ENCODE measurements around the gene LDLRAD4. TPM values are rescaled to one million over a fixed set of nuclear protein-coding genes. Genes with fewer than 3 reads are reported as not detected.
A peak's percentile ranks its signal among the peaks of the same experiment; 100 is the strongest.

Gene LDLRAD4
- total and polyA plus RNA-seq, 12 donors, result 3.9 to 64.5 (median 36.0) TPM

- H3K4me3 ChIP-seq, result no peak overlapping the region
- peaks cover 8 to 18% of the 10 kb centered on the region in 2 donors for H3K4me1 ChIP-seq (replicated peaks in 1 of 2)
- TF ChIP-seq CTCF (IDR thresholded peaks at IDR 0.05) (no peak), POLR2A (IDR thresholded peaks at IDR 0.05) (no peak)
- 41 to 59% (median 47%) methylated on average over 1 of the region's 1 CpG for WGBS, 4 donors
- DNase-seq, result no peak
- no peaks in the 10 kb centered on the region for H3K9me3 ChIP-seq (replicated peaks in 1 of 3)
- H3K27me3 ChIP-seq, result peaks cover 3% of the 10 kb centered on the region
- H3K27ac ChIP-seq, result no peak overlapping the region
- no peaks in the 10 kb centered on the region for H3K36me3 ChIP-seq (replicated peaks in 1 of 2)
- intact Hi-C loops (cut with DNase I), result loop anchor here (5.0 to 10.0 kb wide), 2 partner anchors 313 to 420 kb away; no protein-coding TSS in a partner anchor
Measured at GRCh38 chr18:13214609-13215008, 4.0 kb upstream of the LDLRAD4 start.

- DNase-seq, result peak; percentile 73 to 90 (median 82)
- intact Hi-C loops (cut with DNase I), result loop anchor here (5.0 to 10.0 kb wide), 2 partner anchors 311 to 419 kb away; no protein-coding TSS in a partner anchor
- Histone ChIP-seq H3K4me3 (peak overlapping the region in 1 of 4 donors; percentile 91), H3K36me3 (replicated peaks in 1 of 2) (no peaks in the 10 kb centered on the region), H3K9me3 (replicated peaks in 1 of 3) (no peaks in the 10 kb centered on the region), H3K27ac (peak overlapping the region in 3 of 5 donors; percentile 29 to 93 (median 90)), H3K27me3 (peaks cover 3% of the 10 kb centered on the region), H3K4me1 (replicated peaks in 1 of 2) (peaks cover 18 to 33% of the 10 kb centered on the region in 2 donors)
- TF ChIP-seq CTCF (IDR thresholded peaks at IDR 0.05), result peak; percentile 53 to 84 (median 80)
- TF ChIP-seq POLR2A (IDR thresholded peaks at IDR 0.05), result no peak
- WGBS, 4 donors, result 21 to 37% (median 23%) methylated on average over 6 to 8 of the region's 8 CpGs
Measured at GRCh38 chr18:13216092-13216582, 2.4 kb upstream of the LDLRAD4 start.

- peak in 6 of 7 donors; percentile 46 to 68 (median 49) for DNase-seq
Measured at GRCh38 chr18:13216711-13217465, 1.7 kb upstream of the LDLRAD4 start.

More at GRCh38 chr18:13216711-13217465, 1.7 kb upstream of the LDLRAD4 start:
- Histone ChIP-seq H3K27me3 (no peaks in the 10 kb centered on the region), H3K27ac (peak overlapping the region in 4 of 5 donors; percentile 76 to 93 (median 88)), H3K9me3 (replicated peaks in 1 of 3) (no peaks in the 10 kb centered on the region), H3K4me1 (replicated peaks in 1 of 2) (peaks cover 24 to 41% of the 10 kb centered on the region in 2 donors), H3K4me3 (peak overlapping the region in 2 of 4 donors; percentile 83 to 91), H3K36me3 (replicated peaks in 1 of 2) (no peaks in the 10 kb centered on the region)
- WGBS, 4 donors, result 3 to 31% (median 8%) methylated on average over 3 to 59 of the region's 59 CpGs
- intact Hi-C loops (cut with DNase I), result loop anchor here (5.0 to 10.0 kb wide), 2 partner anchors 310 to 418 kb away; no protein-coding TSS in a partner anchor
- TF ChIP-seq CTCF (IDR thresholded peaks at IDR 0.05) (peak in 3 of 6 experiments; percentile 20 to 57 (median 32)), POLR2A (IDR thresholded peaks at IDR 0.05) (no peak)
